GM18951 (cell line): ENCODE data around the gene VRTN.
"Not testable (repeated sequence)": the region's sequence is repeated elsewhere in the genome, so short reads cannot be mapped to it uniquely, and the experiment has no call there.

Experiments used
- POLR2A ChIP-seq: IDR thresholded peaks from 4 replicates; pipeline ENCODE4 v1.6.1; 2011; ENCODE audit warnings: mild to moderate bottlenecking; ENCODE audit not compliant: insufficient read length, insufficient read depth; ENCODE audit errors: extremely low read depth
- in situ Hi-C: fragments of 300-500 bp; cut with MboI; formaldehyde crosslinking; loops from one replicate; pipeline ENCODE4 v1.12.0; 2022; ENCODE audit warnings: low sequenced_read_pairs, mixed read lengths, inconsistent platforms; ENCODE audit not compliant: unreplicated experiment

VRTN gene

GRCh38 chr14:74358176-74358829 lies 10.0 kb downstream of the VRTN start:
- no peak for TF ChIP-seq POLR2A
- in situ Hi-C loops = loop anchor here (10.0 kb wide), 1 partner anchor 136 kb away; the partner anchor contains the start of genes ISCA2 and NPC2

GRCh38 chr14:74360163-74360562 lies 11.9 kb downstream of the VRTN start:
- in situ Hi-C loops = no loop called here
- no peak for TF ChIP-seq POLR2A

- in situ Hi-C loops = no loop called here
- TF ChIP-seq POLR2A = no peak
Observed at GRCh38 chr14:74362361-74362915, 14.2 kb downstream of the VRTN start.

GRCh38 chr14:74364271-74364880 lies 16.1 kb downstream of the VRTN start:
- TF ChIP-seq POLR2A = no peak
- in situ Hi-C loops = no loop called here

- in situ Hi-C loops = no loop called here
- no peak for TF ChIP-seq POLR2A
Observed at GRCh38 chr14:74368026-74368425, 19.8 kb downstream of the VRTN start.

GRCh38 chr14:74368441-74368840 lies 20.2 kb downstream of the VRTN start:
- no peak for TF ChIP-seq POLR2A
- in situ Hi-C loops = no loop called here

- no peak for TF ChIP-seq POLR2A
- in situ Hi-C loops = no loop called here
Observed at GRCh38 chr14:74377976-74378690, 29.9 kb downstream of the VRTN start.

GRCh38 chr14:74380172-74380571 lies 31.9 kb downstream of the VRTN start:
- TF ChIP-seq POLR2A = no peak
- in situ Hi-C loops = no loop called here

- TF ChIP-seq POLR2A = no peak
- in situ Hi-C loops = no loop called here
Observed at GRCh38 chr14:74380845-74381244, 32.6 kb downstream of the VRTN start.

GRCh38 chr14:74381571-74381970 lies 33.3 kb downstream of the VRTN start:
- in situ Hi-C loops = not testable (repeated sequence)

GRCh38 chr14:74382231-74382630 lies 34.0 kb downstream of the VRTN start:
- TF ChIP-seq POLR2A = no peak
- in situ Hi-C loops = no loop called here

- TF ChIP-seq POLR2A = no peak
- in situ Hi-C loops = no loop called here
Observed at GRCh38 chr14:74389980-74390379, 41.7 kb downstream of the VRTN start.

- in situ Hi-C loops = not testable (repeated sequence)
Observed at GRCh38 chr14:74390505-74390904, 42.2 kb downstream of the VRTN start.

- TF ChIP-seq POLR2A = no peak
- in situ Hi-C loops = no loop called here
Observed at GRCh38 chr14:74391479-74391878, 43.2 kb downstream of the VRTN start.
